ENCODE results near the gene ACSL3.

ACSL3 gene

GRCh38 chr2:222903234-222904220, 42.7 kb downstream of the ACSL3 start:
- DNase-seq (ENCODE audit: low spot score) = peak; percentile 68
- in situ Hi-C loops (cut with MboI; ENCODE audit: low sequenced_read_pairs, unreplicated experiment) = loop anchor here (10.0 kb wide), 1 partner anchor 209 kb away; no protein-coding TSS in a partner anchor

DNA sequence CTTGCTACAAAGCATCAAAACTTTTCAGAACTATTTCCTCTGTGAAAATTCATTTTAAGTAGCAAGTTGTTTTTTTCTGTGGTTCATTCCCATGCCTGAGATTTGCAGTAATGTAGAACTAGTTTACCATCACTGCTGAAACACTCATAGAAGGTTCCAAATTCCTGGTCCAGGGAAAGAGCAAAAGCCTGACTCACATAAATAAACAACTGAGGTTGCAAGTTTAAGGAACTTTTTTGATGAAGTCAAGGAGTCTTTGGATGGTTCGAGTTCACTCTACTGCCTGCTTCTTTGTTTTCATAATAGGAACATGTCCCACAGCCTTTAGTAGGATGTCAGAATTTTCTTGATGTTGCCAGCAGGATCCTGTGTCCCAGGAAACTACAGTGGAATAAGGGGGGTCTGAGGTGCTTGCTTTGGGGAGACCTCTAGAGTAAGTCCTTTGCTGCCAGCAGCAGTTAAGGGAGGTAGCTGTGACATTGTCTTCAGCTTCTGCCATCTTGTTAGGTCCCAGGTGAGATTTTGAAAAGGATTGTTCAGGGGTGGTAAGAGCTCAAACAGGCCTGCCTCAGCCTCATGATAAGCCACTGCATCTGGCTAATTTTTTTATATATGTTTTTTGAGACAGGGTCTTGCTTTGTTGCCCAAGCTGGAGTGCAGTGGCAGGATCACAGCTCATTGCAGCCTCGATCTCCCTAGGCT, 43.9 kb downstream of the ACSL3 start:
- in situ Hi-C loops (cut with MboI; ENCODE audit: low sequenced_read_pairs, unreplicated experiment) = loop anchor here (10.0 kb wide), 1 partner anchor 210 kb away; no protein-coding TSS in a partner anchor
- TF ChIP-seq, protein P1, sequence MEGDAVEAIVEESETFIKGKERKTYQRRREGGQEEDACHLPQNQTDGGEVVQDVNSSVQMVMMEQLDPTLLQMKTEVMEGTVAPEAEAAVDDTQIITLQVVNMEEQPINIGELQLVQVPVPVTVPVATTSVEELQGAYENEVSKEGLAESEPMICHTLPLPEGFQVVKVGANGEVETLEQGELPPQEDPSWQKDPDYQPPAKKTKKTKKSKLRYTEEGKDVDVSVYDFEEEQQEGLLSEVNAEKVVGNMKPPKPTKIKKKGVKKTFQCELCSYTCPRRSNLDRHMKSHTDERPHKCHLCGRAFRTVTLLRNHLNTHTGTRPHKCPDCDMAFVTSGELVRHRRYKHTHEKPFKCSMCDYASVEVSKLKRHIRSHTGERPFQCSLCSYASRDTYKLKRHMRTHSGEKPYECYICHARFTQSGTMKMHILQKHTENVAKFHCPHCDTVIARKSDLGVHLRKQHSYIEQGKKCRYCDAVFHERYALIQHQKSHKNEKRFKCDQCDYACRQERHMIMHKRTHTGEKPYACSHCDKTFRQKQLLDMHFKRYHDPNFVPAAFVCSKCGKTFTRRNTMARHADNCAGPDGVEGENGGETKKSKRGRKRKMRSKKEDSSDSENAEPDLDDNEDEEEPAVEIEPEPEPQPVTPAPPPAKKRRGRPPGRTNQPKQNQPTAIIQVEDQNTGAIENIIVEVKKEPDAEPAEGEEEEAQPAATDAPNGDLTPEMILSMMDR (IDR thresholded peaks at IDR 0.05; ENCODE audit: borderline replicate concordance, control extremely low read depth, extremely low read depth, insufficient read depth, missing control alignments) = no peak
- no peak for DNase-seq (ENCODE audit: low spot score)

More at GRCh38 chr2:222903234-222904220, 42.7 kb downstream of the ACSL3 start:
- TF ChIP-seq, protein P1 (IDR thresholded peaks at IDR 0.05; ENCODE audit: borderline replicate concordance, control extremely low read depth, extremely low read depth, insufficient read depth, missing control alignments) = peak; percentile 53

DNA sequence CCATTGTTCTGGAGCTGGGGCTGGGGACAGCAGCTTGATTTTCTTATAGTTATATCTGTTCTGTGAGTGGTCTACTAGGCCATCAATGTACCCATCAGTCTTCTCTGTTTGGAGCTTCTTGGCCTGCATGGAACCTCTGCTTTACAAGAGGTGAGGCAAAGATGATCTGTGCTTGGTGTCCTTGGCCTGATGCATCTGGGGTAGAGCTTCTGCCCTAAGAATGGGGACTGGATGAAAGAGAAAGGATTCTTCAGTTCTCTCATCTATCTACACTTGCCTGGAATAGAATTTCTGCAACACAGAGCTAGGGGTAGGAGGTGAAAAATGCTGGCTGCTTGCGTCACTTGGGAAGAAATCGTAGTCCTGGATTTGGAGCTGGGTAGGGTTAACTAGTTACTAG, 46.2 kb downstream of the ACSL3 start:
- in situ Hi-C loops (cut with MboI; ENCODE audit: low sequenced_read_pairs, unreplicated experiment) = loop anchor here (10.0 kb wide), 1 partner anchor 212 kb away; no protein-coding TSS in a partner anchor
- DNase-seq (ENCODE audit: low spot score) = no peak
- TF ChIP-seq, protein P1 (IDR thresholded peaks at IDR 0.05; ENCODE audit: borderline replicate concordance, control extremely low read depth, extremely low read depth, insufficient read depth, missing control alignments) = no peak

- TF ChIP-seq, protein P1 (IDR thresholded peaks at IDR 0.05; ENCODE audit: borderline replicate concordance, control extremely low read depth, extremely low read depth, insufficient read depth, missing control alignments) = no peak
- DNase-seq (ENCODE audit: low spot score) = no peak
- in situ Hi-C loops (cut with MboI; ENCODE audit: low sequenced_read_pairs, unreplicated experiment) = loop anchor here (10.0 kb wide), 1 partner anchor 213 kb away; no protein-coding TSS in a partner anchor
Measured at GRCh38 chr2:222907790-222908441, 47.1 kb downstream of the ACSL3 start.

DNA sequence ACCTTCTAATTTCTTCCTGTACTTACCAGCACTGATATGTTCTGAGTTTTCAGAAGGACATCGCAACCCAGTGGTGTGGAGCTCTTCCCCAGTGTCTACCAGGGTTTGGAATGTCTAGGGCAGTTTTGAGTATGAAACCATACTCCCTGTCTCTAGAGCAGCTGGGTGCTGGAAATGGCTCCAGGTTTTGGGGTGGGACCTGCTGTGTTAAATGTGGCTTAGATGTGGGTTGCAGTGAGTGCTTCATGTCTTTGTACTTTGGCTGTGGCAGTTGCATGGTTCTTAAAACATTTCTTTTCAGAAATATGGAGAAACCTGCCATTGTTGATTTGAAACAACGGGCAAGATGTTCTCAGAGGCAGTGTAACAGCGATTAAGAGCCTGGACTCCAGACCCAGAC, 48.5 kb downstream of the ACSL3 start:
- TF ChIP-seq, protein P1 (IDR thresholded peaks at IDR 0.05; ENCODE audit: borderline replicate concordance, control extremely low read depth, extremely low read depth, insufficient read depth, missing control alignments) = no peak
- in situ Hi-C loops (cut with MboI; ENCODE audit: low sequenced_read_pairs, unreplicated experiment) = loop anchor here (10.0 kb wide), 1 partner anchor 214 kb away; no protein-coding TSS in a partner anchor
- DNase-seq (ENCODE audit: low spot score) = no peak

DNA sequence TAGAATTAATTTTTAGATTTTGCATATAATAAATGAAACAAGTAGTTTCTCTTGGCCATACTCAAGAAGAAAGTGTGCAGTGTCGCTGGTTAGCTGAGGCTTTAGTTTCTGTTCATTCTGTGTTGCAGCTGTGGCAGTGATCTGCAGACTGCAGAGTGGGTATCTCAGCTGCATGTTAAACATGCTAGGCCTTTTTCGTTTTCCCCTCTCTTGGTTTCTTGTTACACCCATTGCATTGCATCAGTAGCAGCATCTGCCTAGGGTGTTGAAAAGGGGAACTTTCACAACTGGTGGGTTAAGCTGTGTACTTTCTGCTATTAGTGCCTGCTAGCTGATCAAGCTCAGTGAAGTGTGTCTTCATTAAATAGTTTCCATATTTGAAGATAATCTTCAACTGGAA, 51.3 kb downstream of the ACSL3 start:
- DNase-seq (ENCODE audit: low spot score) = peak; percentile 78
- TF ChIP-seq, protein P1 (IDR thresholded peaks at IDR 0.05; ENCODE audit: borderline replicate concordance, control extremely low read depth, extremely low read depth, insufficient read depth, missing control alignments) = no peak
- in situ Hi-C loops (cut with MboI; ENCODE audit: low sequenced_read_pairs, unreplicated experiment) = no loop called here

All from GM13976 (cell line).